22Rv1 (cell line): Measurements from ENCODE around the gene ARIH2.

Source experiments
- ZFX ChIP-seq: fragments of 450-650 bp; IDR thresholded peaks from 2 replicates; pipeline ENCODE4 v1.6.1; 2017; ENCODE audit warnings: antibody characterized with exemption, borderline replicate concordance
- TF ChIP-seq, protein P1 (sequence below): fragments of 450-650 bp; IDR thresholded peaks from 2 replicates; pipeline ENCODE4 v1.5.1; 2017; ENCODE audit warnings: mild to moderate bottlenecking

DNA sequence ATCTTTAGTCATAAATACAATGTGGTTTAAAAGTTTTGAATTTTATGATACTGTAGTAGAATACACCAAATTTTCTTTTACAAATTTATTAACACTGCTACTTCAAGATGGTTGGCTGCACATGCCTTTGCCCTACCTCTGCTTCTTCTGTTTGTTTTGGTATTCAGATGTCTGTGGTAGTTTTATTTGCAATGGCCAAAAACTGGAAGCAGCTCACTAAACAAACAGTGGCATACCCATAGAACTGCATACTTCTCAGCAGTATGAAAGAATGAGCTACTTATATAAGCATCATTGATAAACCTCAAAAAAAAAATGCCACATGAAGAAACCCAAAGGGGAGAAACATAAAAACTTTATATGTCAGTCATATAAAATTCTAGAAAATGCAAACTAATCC lies 19.5 kb downstream of the ARIH2 start:
- TF ChIP-seq, protein P1, sequence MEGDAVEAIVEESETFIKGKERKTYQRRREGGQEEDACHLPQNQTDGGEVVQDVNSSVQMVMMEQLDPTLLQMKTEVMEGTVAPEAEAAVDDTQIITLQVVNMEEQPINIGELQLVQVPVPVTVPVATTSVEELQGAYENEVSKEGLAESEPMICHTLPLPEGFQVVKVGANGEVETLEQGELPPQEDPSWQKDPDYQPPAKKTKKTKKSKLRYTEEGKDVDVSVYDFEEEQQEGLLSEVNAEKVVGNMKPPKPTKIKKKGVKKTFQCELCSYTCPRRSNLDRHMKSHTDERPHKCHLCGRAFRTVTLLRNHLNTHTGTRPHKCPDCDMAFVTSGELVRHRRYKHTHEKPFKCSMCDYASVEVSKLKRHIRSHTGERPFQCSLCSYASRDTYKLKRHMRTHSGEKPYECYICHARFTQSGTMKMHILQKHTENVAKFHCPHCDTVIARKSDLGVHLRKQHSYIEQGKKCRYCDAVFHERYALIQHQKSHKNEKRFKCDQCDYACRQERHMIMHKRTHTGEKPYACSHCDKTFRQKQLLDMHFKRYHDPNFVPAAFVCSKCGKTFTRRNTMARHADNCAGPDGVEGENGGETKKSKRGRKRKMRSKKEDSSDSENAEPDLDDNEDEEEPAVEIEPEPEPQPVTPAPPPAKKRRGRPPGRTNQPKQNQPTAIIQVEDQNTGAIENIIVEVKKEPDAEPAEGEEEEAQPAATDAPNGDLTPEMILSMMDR = no peak
- TF ChIP-seq ZFX = no peak
